Ascending aorta (tissue), 2 donors: ENCODE measurements around the gene VCL. TPM values are rescaled to one million over a fixed set of nuclear protein-coding genes. Genes with fewer than 3 reads are reported as not detected.

Experiments
- DNase-seq, 2 donors: peaks; one replicate each; pipeline ENCODE4 v3.0.0-alpha.2; 2019; ENCODE audit warnings: low spot score in 2 of 2
- H3K27ac ChIP-seq, 2 donors: fragments of 200-600 bp; sonication (generic); one replicate each; pipeline ENCODE4 v1.5.1; 2016 to 2017; ENCODE audit warnings: mild to moderate bottlenecking in 1 of 2
- H3K27me3 ChIP-seq: fragments of 200-600 bp; sonication (generic); one replicate; pipeline ENCODE4 v1.5.1; 2017
- H3K36me3 ChIP-seq, 2 donors: fragments of 200-600 bp; sonication (generic); one replicate each; pipeline ENCODE4 v1.5.1; 2016
- H3K4me1 ChIP-seq, 2 donors: fragments of 200-600 bp; sonication (generic); one replicate each; pipeline ENCODE4 v1.5.1; 2016 to 2017; ENCODE audit warnings: mild to moderate bottlenecking in 1 of 2
- H3K4me3 ChIP-seq, 2 donors: fragments of 200-600 bp; sonication (generic); one replicate each; pipeline ENCODE4 v1.5.1; 2016 to 2017; ENCODE audit warnings: mild to moderate bottlenecking in 1 of 2
- H3K9me3 ChIP-seq, 2 donors: fragments of 200-600 bp; sonication (generic); one replicate each; pipeline ENCODE4 v1.5.1; 2016
- CTCF ChIP-seq, 3 experiments: fragments of 200-600 bp in 2 of 3; fragments of 450-650 bp in 1 of 3; sonication (generic) in 2 of 3; IDR thresholded peaks; one replicate each; pipeline ENCODE4 v1.5.1; 2016 to 2019; ENCODE audit warnings: antibody characterized with exemption in 3 of 3, mild to moderate bottlenecking in 1 of 3, moderate library complexity in 1 of 3
- intact Hi-C: fragments of 100-400 bp; cut with DNase I; formaldehyde crosslinking; loops from one replicate; pipeline ENCODE4 v1.15.1; 2023
- total RNA-seq: library from RNA; depleted of rRNA; stranded (reverse); fragments of >200 nt; gene quantifications from one replicate; pipeline ENCODE4 v1.1.0, GENCODE V29; 2016

VCL gene
- total RNA-seq, 1 donor from 2014 or later: 333 TPM

DNA sequence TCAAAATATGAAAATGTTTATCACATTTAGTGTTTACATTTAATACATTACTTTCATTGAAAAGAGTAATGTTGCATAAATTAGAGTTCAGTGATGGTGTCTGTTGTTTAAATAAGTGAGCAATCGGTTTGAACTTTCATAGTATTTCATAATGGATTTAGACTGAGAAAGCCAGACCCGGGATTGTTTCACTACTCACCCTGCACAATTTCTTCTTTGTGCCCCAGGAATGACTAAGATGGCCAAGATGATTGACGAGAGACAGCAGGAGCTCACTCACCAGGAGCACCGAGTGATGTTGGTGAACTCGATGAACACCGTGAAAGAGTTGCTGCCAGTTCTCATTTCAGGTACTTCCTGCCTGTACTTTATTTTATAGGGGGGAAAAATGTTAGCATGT lies 74.6 kb downstream of the VCL start:
- TF ChIP-seq CTCF (IDR thresholded peaks at IDR 0.05): no peak
- Histone ChIP-seq H3K27ac (peak overlapping the region; percentile 60 to 78), H3K27me3 (no peaks in the 10 kb centered on the region), H3K4me3 (no peak overlapping the region), H3K36me3 (peaks cover 18 to 32% of the 10 kb centered on the region in 2 donors), H3K4me1 (peaks cover 6 to 34% of the 10 kb centered on the region in 2 donors), H3K9me3 (no peaks in the 10 kb centered on the region)
- intact Hi-C loops: loop anchor here (5.0 kb wide), 1 partner anchor 40 kb away; no protein-coding TSS in a partner anchor
- DNase-seq: no peak

GRCh38 chr10:74075906-74076305 lies 78.0 kb downstream of the VCL start:
- H3K27me3 ChIP-seq: no peaks in the 10 kb centered on the region
- intact Hi-C loops: no loop called here
- peaks cover 18 to 32% of the 10 kb centered on the region in 2 donors for H3K36me3 ChIP-seq
- no peak for DNase-seq
- peak overlapping the region in 1 of 2 donors; percentile 17 for H3K27ac ChIP-seq
- H3K9me3 ChIP-seq: no peaks in the 10 kb centered on the region
- H3K4me3 ChIP-seq: no peak overlapping the region
- peaks cover 6 to 55% of the 10 kb centered on the region in 2 donors for H3K4me1 ChIP-seq
- no peak for TF ChIP-seq CTCF (IDR thresholded peaks at IDR 0.05)

- Histone ChIP-seq H3K9me3 (no peaks in the 10 kb centered on the region), H3K4me3 (no peak overlapping the region), H3K36me3 (peaks cover 18 to 32% of the 10 kb centered on the region in 2 donors), H3K4me1 (peaks cover 12 to 63% of the 10 kb centered on the region in 2 donors), H3K27ac (peak overlapping the region in 1 of 2 donors; percentile 8), H3K27me3 (no peaks in the 10 kb centered on the region)
- intact Hi-C loops: no loop called here
- DNase-seq: no peak
- TF ChIP-seq CTCF (IDR thresholded peaks at IDR 0.05): no peak
Observed at GRCh38 chr10:74076961-74077360, 79.0 kb downstream of the VCL start.

GRCh38 chr10:74077416-74077815 lies 79.5 kb downstream of the VCL start:
- H3K27ac ChIP-seq: no peak overlapping the region
- H3K36me3 ChIP-seq: peaks cover 18 to 32% of the 10 kb centered on the region in 2 donors
- no peaks in the 10 kb centered on the region for H3K9me3 ChIP-seq
- intact Hi-C loops: no loop called here
- peaks cover 12 to 64% of the 10 kb centered on the region in 2 donors for H3K4me1 ChIP-seq
- no peak for DNase-seq
- H3K27me3 ChIP-seq: no peaks in the 10 kb centered on the region
- H3K4me3 ChIP-seq: no peak overlapping the region
- no peak for TF ChIP-seq CTCF (IDR thresholded peaks at IDR 0.05)

GRCh38 chr10:74078037-74078436 lies 80.1 kb downstream of the VCL start:
- no peak overlapping the region for H3K27ac ChIP-seq
- H3K4me3 ChIP-seq: no peak overlapping the region
- H3K4me1 ChIP-seq: peaks cover 10 to 58% of the 10 kb centered on the region in 2 donors

More at GRCh38 chr10:74078037-74078436, 80.1 kb downstream of the VCL start:
- H3K9me3 ChIP-seq: no peaks in the 10 kb centered on the region
- no peak for TF ChIP-seq CTCF (IDR thresholded peaks at IDR 0.05)
- DNase-seq: no peak
- intact Hi-C loops: no loop called here
- H3K27me3 ChIP-seq: no peaks in the 10 kb centered on the region
- H3K36me3 ChIP-seq: peaks cover 19 to 32% of the 10 kb centered on the region in 2 donors
